Activated CD4-positive, alpha-beta T cell treated with anti-CD3 and anti-CD28 coated beads for 36 hours (primary cell): ENCODE results near the gene ATP13A5. TPM values are rescaled to one million over a fixed set of nuclear protein-coding genes. Genes with fewer than 3 reads are reported as not detected.

Experiments used
- ATAC-seq: fragments of 200-7000 bp; cut with Tn5 transposase; one replicate; pipeline ENCODE4 v1.10.0; 2021; ENCODE audit warnings: mild to moderate bottlenecking, moderate library complexity
- CTCF ChIA-PET: fragments of 350-600 bp; sonication (Branson Sonifier 250); formaldehyde crosslinking; loops from one replicate; lab custom pipeline; 2021; ENCODE audit warnings: antibody characterized with exemption; lab: Charles Lee
- POLR2A ChIA-PET: fragments of 350-600 bp; sonication (Branson Sonifier 250); formaldehyde crosslinking; loops from one replicate; lab custom pipeline; 2021; ENCODE audit warnings: antibody characterized with exemption, inconsistent platforms; lab: Charles Lee
- DNase-seq: peaks from one replicate; pipeline ENCODE4 v3.0.0-alpha.2; 2020
- H3K27ac Mint-ChIP-seq: one replicate; pipeline ENCODE4 v1.8.0; 2021; ENCODE audit warnings: mixed read lengths
- H3K27me3 Mint-ChIP-seq: one replicate; pipeline ENCODE4 v1.8.0; 2021; ENCODE audit warnings: mixed read lengths
- H3K36me3 Mint-ChIP-seq: one replicate; pipeline ENCODE4 v1.8.0; 2021; ENCODE audit warnings: low read depth, mixed read lengths
- H3K4me1 Mint-ChIP-seq: one replicate; pipeline ENCODE4 v1.8.0; 2021; ENCODE audit warnings: mixed read lengths
- H3K4me3 Mint-ChIP-seq: one replicate; pipeline ENCODE4 v1.8.0; 2021; ENCODE audit warnings: mild to moderate bottlenecking, moderate library complexity, mixed read lengths
- H3K9me3 Mint-ChIP-seq: one replicate; pipeline ENCODE4 v1.8.0; 2021; ENCODE audit warnings: low read depth, mixed read lengths
- intact Hi-C, 2 experiments: fragments of 100-400 bp; cut with DNase I in 1 of 2; cut with micrococcal nuclease in 1 of 2; formaldehyde crosslinking; loops; one replicate each; pipeline versions ENCODE4 v1.14.2 to v1.15.1; 2022 to 2024; cut with DNase I, micrococcal nuclease
- total RNA-seq, 2 experiments: library from RNA; stranded (reverse); gene quantifications; one replicate each; pipeline ENCODE4 v1.2.3, GENCODE V29; 2021

ATP13A5 gene
- total RNA-seq, 2 experiments from 2014 or later: not detected

DNA sequence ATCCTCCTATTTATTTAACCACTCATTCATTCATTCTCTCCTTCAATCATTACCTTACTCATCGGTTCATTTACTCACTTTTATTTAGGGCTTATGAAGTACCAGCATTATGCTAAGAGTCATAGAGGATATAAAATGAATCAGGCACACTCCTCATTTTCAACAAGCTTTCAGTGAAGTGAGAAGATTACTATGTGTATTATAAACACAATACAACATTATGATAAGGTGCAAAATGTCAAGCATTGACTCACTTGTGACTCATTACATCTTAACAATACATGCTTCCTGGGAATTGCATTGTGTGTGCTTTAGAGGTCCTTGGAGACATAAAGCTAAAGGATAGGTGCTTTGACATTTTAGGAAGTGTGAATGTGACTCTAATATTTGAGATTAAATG is 77.1 kb downstream of the ATP13A5 start:
- ATAC-seq: no peak
- POLR2A ChIA-PET: no interaction called here
- no peaks in the 10 kb centered on the region for H3K4me1 Mint-ChIP-seq

GRCh38 chr3:193297421-193297820 is 81.1 kb downstream of the ATP13A5 start:
- H3K9me3 Mint-ChIP-seq: peaks cover 2% of the 10 kb centered on the region
- ATAC-seq: peak; percentile 26
- ChIA-PET POLR2A (no interaction called here), CTCF (no interaction called here)
- peaks cover 5% of the 10 kb centered on the region for H3K27me3 Mint-ChIP-seq
- no peaks in the 10 kb centered on the region for H3K36me3 Mint-ChIP-seq
- no peak overlapping the region for H3K27ac Mint-ChIP-seq
- intact Hi-C loops: no loop called here
- DNase-seq: peak; percentile 7
- no peaks in the 10 kb centered on the region for H3K4me1 Mint-ChIP-seq
- no peak overlapping the region for H3K4me3 Mint-ChIP-seq

More for the DNA sequence above, 77.1 kb downstream of the ATP13A5 start:
- no peak for DNase-seq
- Mint-ChIP-seq H3K27ac (no peak overlapping the region), H3K36me3 (no peaks in the 10 kb centered on the region), H3K9me3 (no peaks in the 10 kb centered on the region), H3K27me3 (peaks cover 8% of the 10 kb centered on the region), H3K4me3 (no peak overlapping the region)
- CTCF ChIA-PET: no interaction called here
- intact Hi-C loops: no loop called here

DNA sequence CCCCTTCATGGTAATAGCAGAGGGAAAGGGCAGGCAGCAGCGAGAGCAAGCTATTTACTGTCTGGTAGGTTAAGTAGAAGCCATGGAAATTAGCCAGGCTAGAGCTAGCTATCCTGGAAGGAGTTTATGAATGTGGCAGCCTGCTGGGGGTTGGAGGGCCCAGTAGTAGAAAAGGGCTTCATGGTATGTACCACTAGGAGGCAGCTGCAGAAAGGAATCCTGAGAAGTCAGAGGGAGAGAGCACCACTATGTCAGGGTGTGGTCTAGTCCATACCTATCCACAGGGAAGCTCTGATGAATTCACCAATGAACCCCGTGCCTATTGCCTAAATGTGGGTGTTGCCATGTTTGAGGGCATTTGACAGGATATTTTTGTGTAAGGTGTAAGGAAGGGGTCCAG is 82.6 kb downstream of the ATP13A5 start:
- ChIA-PET CTCF (interaction anchor here (0.6 kb wide), 1 partner anchor 11 kb away, joined by 3 read pairs; no protein-coding TSS in a partner anchor), POLR2A (no interaction called here)
- H3K36me3 Mint-ChIP-seq: no peaks in the 10 kb centered on the region
- no peak overlapping the region for H3K27ac Mint-ChIP-seq
- no peaks in the 10 kb centered on the region for H3K4me1 Mint-ChIP-seq
- intact Hi-C loops: no loop called here
- H3K9me3 Mint-ChIP-seq: peaks cover 4% of the 10 kb centered on the region
- DNase-seq (no peak), ATAC-seq (no peak)
- no peaks in the 10 kb centered on the region for H3K27me3 Mint-ChIP-seq
- no peak overlapping the region for H3K4me3 Mint-ChIP-seq

DNA sequence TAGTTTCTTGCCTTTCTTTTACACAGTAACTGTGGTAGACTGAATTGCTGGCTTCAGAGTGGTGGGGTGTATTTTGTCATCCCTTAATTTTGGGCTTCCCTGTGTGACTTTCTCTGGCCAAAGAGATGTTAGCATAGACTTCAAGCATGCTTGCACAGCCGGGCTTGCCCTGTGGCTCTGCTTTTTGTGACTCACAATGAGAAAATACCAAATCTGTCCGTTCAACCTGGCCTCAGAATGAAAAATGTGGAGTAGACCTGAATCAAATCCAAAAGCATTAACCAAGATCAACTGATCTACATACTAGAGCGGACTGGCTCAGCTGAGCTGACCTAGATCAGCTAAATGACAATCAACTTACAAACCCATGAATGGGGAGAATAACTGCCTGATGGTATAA is 86.2 kb downstream of the ATP13A5 start:
- CTCF ChIA-PET: no interaction called here
- H3K27ac Mint-ChIP-seq: no peak overlapping the region
- intact Hi-C loops: no loop called here

DNA sequence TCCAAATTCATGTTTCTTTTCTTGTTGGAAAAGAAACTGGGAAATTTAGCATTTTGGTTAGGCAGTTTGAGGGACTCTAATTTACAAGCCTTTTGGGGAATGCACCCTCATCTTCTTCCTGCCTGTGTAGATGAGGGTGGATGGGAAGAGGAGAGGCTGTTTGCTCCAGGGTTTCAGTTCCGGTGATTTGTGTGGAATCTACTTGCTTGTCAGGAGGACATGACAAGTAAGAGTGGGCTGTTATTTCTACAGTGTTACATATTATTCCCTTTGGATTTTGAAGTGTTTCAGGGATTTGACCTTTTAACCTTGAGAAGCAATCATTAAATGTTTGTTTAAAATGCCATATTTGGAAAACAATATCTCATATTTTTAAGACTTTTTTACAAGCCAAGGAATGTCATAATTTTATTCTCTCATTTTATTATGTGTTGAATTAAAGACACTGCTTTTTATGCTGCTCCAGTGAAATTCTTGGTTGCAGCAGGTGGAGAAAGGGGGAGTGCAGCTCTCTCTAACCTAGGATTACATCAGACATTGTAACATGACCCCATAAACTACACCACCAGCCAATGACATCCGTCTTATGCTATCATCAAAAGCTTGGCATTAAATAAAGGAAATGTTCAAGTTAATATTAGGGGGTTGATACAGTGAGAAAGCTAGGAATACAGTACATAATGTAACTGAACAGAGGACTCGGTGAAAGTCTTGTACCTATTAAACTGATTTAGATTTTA is 107.3 kb downstream of the ATP13A5 start:
- POLR2A ChIA-PET: no interaction called here
- no peak overlapping the region for H3K4me3 Mint-ChIP-seq

More for the DNA sequence above, 86.2 kb downstream of the ATP13A5 start:
- H3K4me1 Mint-ChIP-seq: no peaks in the 10 kb centered on the region
- H3K36me3 Mint-ChIP-seq: no peaks in the 10 kb centered on the region
- ATAC-seq: no peak
- no peaks in the 10 kb centered on the region for H3K27me3 Mint-ChIP-seq
- DNase-seq: no peak
- peaks cover 6% of the 10 kb centered on the region for H3K9me3 Mint-ChIP-seq
- H3K4me3 Mint-ChIP-seq: no peak overlapping the region
- POLR2A ChIA-PET: no interaction called here

GRCh38 chr3:193270451-193270850 is 108.1 kb downstream of the ATP13A5 start:
- POLR2A ChIA-PET: no interaction called here
- no peaks in the 10 kb centered on the region for H3K9me3 Mint-ChIP-seq
- intact Hi-C loops: no loop called here
- no peaks in the 10 kb centered on the region for H3K36me3 Mint-ChIP-seq
- H3K4me3 Mint-ChIP-seq: no peak overlapping the region
- DNase-seq (no peak), ATAC-seq (no peak)
- H3K27ac Mint-ChIP-seq: no peak overlapping the region
- no peaks in the 10 kb centered on the region for H3K4me1 Mint-ChIP-seq
- peaks cover 8% of the 10 kb centered on the region for H3K27me3 Mint-ChIP-seq
- CTCF ChIA-PET: interaction anchor here (0.8 kb wide), 1 partner anchor 28 kb away, joined by 3 read pairs; no protein-coding TSS in a partner anchor

More for the DNA sequence above, 107.3 kb downstream of the ATP13A5 start:
- Mint-ChIP-seq H3K9me3 (no peaks in the 10 kb centered on the region), H3K27ac (no peak overlapping the region), H3K27me3 (peaks cover 9% of the 10 kb centered on the region), H3K36me3 (no peaks in the 10 kb centered on the region), H3K4me1 (no peaks in the 10 kb centered on the region)
- DNase-seq: no peak
- intact Hi-C loops: no loop called here
- no peak for ATAC-seq
- CTCF ChIA-PET: no interaction called here

DNA sequence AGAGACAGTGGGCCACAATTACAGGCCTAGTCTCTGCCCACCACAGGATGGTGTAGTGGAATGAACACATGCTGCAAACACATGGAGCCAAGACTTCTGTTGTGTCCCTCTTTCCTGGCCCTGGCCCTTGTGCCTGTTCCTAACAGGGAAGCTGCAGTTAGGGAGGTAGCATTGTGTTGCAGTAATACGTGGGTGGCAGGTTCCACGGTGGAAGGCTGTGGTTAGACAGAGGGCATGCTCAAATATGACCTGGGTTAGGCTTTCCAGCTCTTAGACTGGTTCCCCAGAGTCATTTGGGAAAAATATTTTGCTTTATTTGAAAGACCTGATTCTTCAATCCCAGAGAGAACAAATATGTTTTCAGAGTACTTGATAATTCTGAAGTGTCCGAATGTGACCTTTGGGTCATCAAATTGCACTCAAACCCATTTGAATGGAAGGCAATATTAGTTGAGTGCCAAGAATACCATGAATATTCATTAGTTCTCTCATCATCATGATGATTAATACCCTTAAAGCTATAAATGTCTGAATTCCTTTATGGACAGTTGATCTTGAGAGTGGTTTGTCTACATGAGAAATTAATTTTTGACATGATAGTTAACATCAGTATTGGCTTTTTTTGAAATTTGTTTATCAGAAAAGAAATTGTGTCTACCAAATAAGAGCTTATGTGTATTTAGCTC is 109.1 kb downstream of the ATP13A5 start:
- CTCF ChIA-PET: interaction anchor here (0.8 kb wide), 1 partner anchor 27 kb away, joined by 3 read pairs; no protein-coding TSS in a partner anchor
- POLR2A ChIA-PET: no interaction called here

DNA sequence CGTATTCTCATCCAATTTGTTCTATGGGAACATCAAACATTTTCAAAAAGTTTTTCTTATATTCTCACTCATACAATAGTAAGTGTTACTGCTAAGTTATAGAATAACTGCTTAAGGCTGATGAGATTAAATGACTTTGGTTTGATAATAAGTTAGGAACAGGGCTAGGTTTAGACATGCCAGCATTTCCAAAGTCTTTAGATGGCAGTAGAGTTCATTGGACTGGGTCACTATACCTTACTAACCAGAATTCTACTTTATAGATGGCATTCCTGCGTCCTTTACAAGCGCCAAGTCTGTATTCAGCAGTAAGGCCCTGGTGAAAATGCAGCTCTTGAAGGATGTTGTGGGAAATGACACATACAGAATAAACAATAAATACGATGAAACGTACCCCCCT is 115.8 kb downstream of the ATP13A5 start:
- H3K9me3 Mint-ChIP-seq: no peaks in the 10 kb centered on the region
- ChIA-PET POLR2A (no interaction called here), CTCF (no interaction called here)
- no peaks in the 10 kb centered on the region for H3K36me3 Mint-ChIP-seq
- no peak for DNase-seq
- no peak overlapping the region for H3K4me3 Mint-ChIP-seq
- no peak overlapping the region for H3K27ac Mint-ChIP-seq
- no peaks in the 10 kb centered on the region for H3K27me3 Mint-ChIP-seq
- intact Hi-C loops: no loop called here
- H3K4me1 Mint-ChIP-seq: no peaks in the 10 kb centered on the region
- no peak for ATAC-seq

More for the DNA sequence above, 109.1 kb downstream of the ATP13A5 start:
- H3K4me1 Mint-ChIP-seq: no peaks in the 10 kb centered on the region
- no peak for ATAC-seq
- peaks cover 5% of the 10 kb centered on the region for H3K27me3 Mint-ChIP-seq
- no peak overlapping the region for H3K4me3 Mint-ChIP-seq
- no peak overlapping the region for H3K27ac Mint-ChIP-seq
- H3K9me3 Mint-ChIP-seq: no peaks in the 10 kb centered on the region
- no peaks in the 10 kb centered on the region for H3K36me3 Mint-ChIP-seq
- intact Hi-C loops: no loop called here
- DNase-seq: no peak

DNA sequence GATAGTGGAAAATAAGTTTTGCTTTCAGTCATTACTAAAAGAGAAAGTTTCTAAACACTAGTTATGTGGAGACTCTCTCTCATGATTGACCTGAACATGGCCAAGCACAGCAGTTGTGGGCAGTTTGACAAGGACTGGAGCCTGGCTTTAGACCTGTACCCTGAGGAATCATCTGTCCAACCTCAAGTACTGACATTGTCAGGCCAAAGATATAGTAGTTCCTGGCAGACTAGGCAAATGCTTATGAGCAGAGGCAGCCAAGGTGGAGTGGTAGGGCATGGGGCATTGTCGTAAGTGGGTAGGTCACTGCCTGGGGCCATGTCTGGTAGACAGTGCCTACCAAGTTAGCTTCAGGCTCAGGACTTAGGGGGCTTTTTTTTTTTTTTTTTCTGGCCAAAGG is 116.6 kb downstream of the ATP13A5 start:
- Mint-ChIP-seq H3K4me1 (no peaks in the 10 kb centered on the region), H3K27me3 (peaks cover 6% of the 10 kb centered on the region), H3K27ac (no peak overlapping the region), H3K36me3 (no peaks in the 10 kb centered on the region), H3K4me3 (no peak overlapping the region), H3K9me3 (no peaks in the 10 kb centered on the region)
- ChIA-PET POLR2A (no interaction called here), CTCF (no interaction called here)
- DNase-seq (no peak), ATAC-seq (no peak)
- intact Hi-C loops: no loop called here

DNA sequence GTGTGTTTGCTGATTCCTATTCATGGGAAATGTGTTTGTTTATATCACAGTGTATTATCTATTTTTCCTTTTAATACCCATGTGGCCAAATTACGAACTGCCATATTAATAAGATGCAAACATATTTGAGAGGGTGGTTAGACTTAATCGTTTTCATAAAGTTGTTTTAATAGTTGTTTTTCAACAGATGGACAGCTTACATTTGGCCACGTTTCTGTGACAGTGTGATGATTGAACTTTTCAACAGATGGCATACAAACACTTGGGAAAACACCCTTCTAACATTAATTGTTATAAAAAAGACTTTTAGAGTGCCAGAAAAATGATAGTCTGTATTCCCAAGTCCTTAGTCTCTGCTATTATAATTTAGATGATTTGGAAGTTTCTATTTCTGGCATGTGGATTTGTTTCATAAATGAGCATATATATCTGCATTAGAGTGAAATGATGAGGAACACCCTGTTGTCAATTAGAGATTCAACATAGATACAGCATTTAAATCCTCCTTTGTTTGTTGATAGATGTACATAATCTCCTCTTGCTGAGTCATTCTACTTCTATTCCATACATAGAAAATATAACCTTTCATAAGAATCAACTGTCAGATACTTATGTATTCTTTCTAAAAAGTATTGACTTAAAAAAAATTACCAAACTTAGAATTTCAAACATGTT is 124.4 kb downstream of the ATP13A5 start:
- H3K36me3 Mint-ChIP-seq: peaks cover under 1% of the 10 kb centered on the region
- H3K4me3 Mint-ChIP-seq: no peak overlapping the region
- CTCF ChIA-PET: interaction anchor here (0.7 to 1.0 kb wide), 2 partner anchors 10 to 91 kb away, joined by 4 read pairs; no protein-coding TSS in a partner anchor

GRCh38 chr3:193250492-193250891 is 128.1 kb downstream of the ATP13A5 start:
- Mint-ChIP-seq H3K27me3 (peaks cover 9% of the 10 kb centered on the region), H3K4me3 (no peak overlapping the region), H3K36me3 (peaks cover 4% of the 10 kb centered on the region), H3K4me1 (no peaks in the 10 kb centered on the region), H3K27ac (no peak overlapping the region), H3K9me3 (peaks cover 25% of the 10 kb centered on the region)
- intact Hi-C loops: no loop called here
- ATAC-seq (no peak), DNase-seq (no peak)
- ChIA-PET POLR2A (no interaction called here), CTCF (no interaction called here)

More for the DNA sequence above, 124.4 kb downstream of the ATP13A5 start:
- Mint-ChIP-seq H3K9me3 (peaks cover 10% of the 10 kb centered on the region), H3K27ac (no peak overlapping the region), H3K27me3 (peaks cover 16% of the 10 kb centered on the region), H3K4me1 (no peaks in the 10 kb centered on the region)
- ATAC-seq (no peak), DNase-seq (no peak)
- POLR2A ChIA-PET: no interaction called here
- intact Hi-C loops: no loop called here
